Astrocyte of the spinal cord (primary cell): ENCODE measurements around the gene UNC13C.

Source experiments
- DNase-seq: peaks from one replicate; pipeline ENCODE4 v3.0.0; 2011; ENCODE audit warnings: low read depth, low spot score
- H3K4me3 ChIP-seq: 2 replicates; pipeline ENCODE4 v1.5.1; 2011; ENCODE audit warnings: low read depth, mild to moderate bottlenecking, low read length, moderate library complexity
- in situ Hi-C: cut with HindIII; loops from 2 replicates; pipeline ENCODE4 v1.10.0; 2017; ENCODE audit warnings: low sequenced_read_pairs
- TF ChIP-seq, protein P1 (sequence below): IDR thresholded peaks from 2 replicates; pipeline ENCODE4 v1.5.1; 2012; ENCODE audit warnings: low read depth, mild to moderate bottlenecking, low read length, inconsistent platforms

UNC13C gene

DNA sequence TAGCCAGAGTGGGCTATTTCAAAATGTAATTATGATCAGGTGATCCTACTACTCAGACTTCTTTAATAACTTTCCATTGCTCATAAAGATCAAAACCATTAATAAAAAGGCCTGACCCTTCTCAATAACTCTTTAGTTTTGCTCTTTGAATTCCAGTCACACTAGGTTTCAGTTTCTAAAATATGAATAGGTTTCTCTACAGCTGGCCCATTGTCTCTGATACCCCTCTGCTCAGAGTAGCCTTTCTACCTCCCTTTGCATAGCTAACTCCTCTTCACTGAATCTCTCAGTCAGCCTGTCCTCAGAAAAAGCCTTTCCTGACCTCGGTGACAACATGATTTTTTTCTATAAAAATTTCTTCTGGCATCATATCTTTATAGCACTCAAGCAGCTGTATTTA is 209.1 kb downstream of the UNC13C start:
- no peak overlapping the region for H3K4me3 ChIP-seq
- TF ChIP-seq, protein P1, sequence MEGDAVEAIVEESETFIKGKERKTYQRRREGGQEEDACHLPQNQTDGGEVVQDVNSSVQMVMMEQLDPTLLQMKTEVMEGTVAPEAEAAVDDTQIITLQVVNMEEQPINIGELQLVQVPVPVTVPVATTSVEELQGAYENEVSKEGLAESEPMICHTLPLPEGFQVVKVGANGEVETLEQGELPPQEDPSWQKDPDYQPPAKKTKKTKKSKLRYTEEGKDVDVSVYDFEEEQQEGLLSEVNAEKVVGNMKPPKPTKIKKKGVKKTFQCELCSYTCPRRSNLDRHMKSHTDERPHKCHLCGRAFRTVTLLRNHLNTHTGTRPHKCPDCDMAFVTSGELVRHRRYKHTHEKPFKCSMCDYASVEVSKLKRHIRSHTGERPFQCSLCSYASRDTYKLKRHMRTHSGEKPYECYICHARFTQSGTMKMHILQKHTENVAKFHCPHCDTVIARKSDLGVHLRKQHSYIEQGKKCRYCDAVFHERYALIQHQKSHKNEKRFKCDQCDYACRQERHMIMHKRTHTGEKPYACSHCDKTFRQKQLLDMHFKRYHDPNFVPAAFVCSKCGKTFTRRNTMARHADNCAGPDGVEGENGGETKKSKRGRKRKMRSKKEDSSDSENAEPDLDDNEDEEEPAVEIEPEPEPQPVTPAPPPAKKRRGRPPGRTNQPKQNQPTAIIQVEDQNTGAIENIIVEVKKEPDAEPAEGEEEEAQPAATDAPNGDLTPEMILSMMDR, result no peak
- no peak for DNase-seq
- in situ Hi-C loops, result no loop called here

DNA sequence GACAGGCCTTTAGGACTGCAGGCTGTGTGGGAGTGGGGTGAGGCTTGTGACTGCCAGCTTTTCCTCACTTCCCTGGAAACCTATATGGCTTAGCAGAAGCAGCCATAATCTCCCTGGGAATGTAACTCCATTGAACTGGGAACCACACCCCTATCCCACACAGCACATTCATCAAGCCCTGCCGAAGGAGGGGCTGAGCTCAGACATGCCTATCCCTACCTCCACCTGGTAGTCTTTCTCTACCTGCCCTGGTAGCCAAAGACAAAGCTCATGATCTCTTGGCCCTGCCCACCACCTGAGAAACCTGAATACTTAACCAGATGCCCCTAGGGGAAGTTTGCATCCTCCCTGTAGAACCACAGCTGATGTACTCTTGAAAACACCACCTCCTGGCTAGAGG is 219.8 kb downstream of the UNC13C start:
- no peak for DNase-seq
- TF ChIP-seq, protein P1, result no peak
- no peak overlapping the region for H3K4me3 ChIP-seq
- in situ Hi-C loops, result no loop called here

DNA sequence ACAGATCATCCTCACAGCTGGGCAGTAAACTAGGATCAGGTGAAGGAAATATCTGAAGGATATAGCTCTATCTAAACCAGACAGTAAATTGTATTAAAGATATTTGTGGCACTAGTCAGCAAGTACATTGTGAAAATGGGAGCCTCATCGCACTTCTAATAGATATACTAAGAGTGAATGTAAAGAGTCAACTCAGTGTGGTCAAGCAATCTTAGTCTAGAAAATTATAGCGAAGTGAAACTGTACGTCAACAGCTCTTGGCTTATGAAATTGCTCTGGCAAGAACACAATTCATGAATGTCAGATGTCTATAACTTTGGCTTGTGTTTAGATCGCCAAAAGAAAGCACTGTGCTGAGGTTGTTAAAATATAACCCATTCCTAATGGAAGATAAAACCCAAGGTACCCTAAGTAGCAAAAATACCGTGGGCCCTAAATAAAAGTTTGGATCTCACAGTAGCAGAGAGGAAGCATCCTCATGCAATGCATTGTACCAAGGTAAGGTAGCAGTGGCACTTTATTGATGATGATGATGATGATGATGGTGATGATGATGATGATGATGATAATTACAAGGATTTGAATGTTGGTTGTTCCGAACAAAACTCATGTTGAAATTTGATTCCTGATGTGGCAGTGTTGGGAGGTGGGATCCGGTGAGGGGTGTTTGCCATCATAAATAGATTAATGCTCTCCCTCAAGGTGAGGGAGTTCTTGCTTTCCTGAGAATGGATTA is 228.5 kb downstream of the UNC13C start:
- DNase-seq, result no peak
- no peak overlapping the region for H3K4me3 ChIP-seq
- TF ChIP-seq, protein P1, result no peak
- in situ Hi-C loops, result no loop called here

DNA sequence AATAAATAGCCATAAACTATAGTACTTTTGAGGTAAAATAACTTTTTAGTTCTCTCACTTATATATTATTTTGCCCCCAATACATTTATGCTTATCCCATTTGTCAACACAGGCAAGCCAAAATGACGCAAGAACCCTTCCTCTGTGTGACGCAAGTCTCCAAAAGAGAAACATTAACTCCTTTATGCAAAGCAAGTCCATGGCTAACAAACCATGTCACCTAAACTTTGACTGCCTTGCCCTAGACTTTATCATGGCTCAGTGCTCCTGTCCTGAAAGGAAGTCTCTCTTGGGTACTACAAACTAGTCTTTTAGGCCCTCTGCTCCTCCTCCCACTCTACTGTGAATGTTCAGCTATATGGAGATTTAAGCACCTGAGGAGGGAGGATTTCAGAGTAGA is 230.5 kb downstream of the UNC13C start:
- in situ Hi-C loops, result no loop called here
- TF ChIP-seq, protein P1, result no peak
- no peak for DNase-seq
- no peak overlapping the region for H3K4me3 ChIP-seq

DNA sequence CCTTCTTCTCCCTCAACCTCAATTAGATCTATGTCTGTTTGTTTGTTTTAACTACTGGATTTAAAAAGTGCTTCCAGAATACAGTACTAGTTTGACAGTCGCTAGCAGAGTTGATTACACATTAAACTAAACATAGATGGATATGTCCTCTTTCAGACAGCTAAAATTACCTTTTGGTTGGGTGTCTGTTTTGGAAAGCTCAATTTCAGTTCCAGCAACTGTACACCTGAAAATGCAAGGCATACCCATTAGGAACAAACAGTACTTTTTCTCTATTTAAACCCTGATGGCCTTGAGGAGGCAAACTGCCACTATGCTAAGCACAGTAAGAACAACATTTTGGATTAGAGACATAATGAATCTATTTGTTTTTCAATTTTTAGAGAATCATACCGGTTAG is 234.4 kb downstream of the UNC13C start:
- in situ Hi-C loops, result no loop called here
- DNase-seq, result no peak
- H3K4me3 ChIP-seq, result no peak overlapping the region
- TF ChIP-seq, protein P1, result no peak

DNA sequence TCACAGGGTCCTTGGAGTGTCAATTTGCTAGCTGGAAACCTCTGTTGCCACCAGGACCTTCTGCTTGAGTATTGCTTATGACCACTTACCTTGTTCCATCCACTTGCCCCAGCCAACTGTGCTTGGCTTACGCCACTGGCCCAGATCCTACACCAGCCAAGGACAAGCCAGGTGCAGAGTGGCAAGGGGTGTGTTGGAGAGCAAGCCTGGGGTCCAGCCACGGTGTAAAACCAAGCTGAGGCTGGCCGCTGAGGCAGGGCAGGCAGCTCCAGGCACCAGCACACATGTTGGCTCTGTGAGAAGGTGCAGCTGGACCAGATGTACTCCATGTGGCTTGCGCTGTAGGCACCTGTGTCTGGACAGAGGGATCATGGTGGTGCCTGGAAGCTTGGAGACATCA is 248.2 kb downstream of the UNC13C start:
- TF ChIP-seq, protein P1, result no peak
- no peak for DNase-seq
- in situ Hi-C loops, result no loop called here
- no peak overlapping the region for H3K4me3 ChIP-seq
